Stimulated activated CD4-positive, alpha-beta T cell treated with anti-CD3 and anti-CD28 coated beads, Interleukin-2, amount 100 ng/mL, for 48 hours (primary cell): ENCODE measurements around the gene APOBEC3A.
A peak's percentile ranks its signal among the peaks of the same experiment; 100 is the strongest.
"Not testable (repeated sequence)": the region's sequence is repeated elsewhere in the genome, so short reads cannot be mapped to it uniquely, and the experiment has no call there.

ENCODE experiments used
- DNase-seq, 2 donors: peaks; one replicate each; pipeline ENCODE4 v3.0.0-alpha.2; 2020

The APOBEC3A gene

GRCh38 chr22:38943882-38944281, 13.5 kb upstream of the APOBEC3A start:
- DNase-seq = no peak

GRCh38 chr22:38944653-38945052, 12.8 kb upstream of the APOBEC3A start:
- no peak for DNase-seq

- DNase-seq = not testable (repeated sequence)
Observed at GRCh38 chr22:38945706-38946338, 11.6 kb upstream of the APOBEC3A start.

GRCh38 chr22:38946771-38947170, 10.6 kb upstream of the APOBEC3A start:
- no peak for DNase-seq

GRCh38 chr22:38947321-38948140, 9.9 kb upstream of the APOBEC3A start:
- no peak for DNase-seq

GRCh38 chr22:38948181-38948940, 9.0 kb upstream of the APOBEC3A start:
- no peak for DNase-seq

- no peak for DNase-seq
Observed at GRCh38 chr22:38949889-38950405, 7.5 kb upstream of the APOBEC3A start.

GRCh38 chr22:38950527-38951295, 6.7 kb upstream of the APOBEC3A start:
- no peak for DNase-seq

- DNase-seq = no peak
Observed at GRCh38 chr22:38951734-38952133, 5.7 kb upstream of the APOBEC3A start.

GRCh38 chr22:38952281-38952993, 5.0 kb upstream of the APOBEC3A start:
- DNase-seq = no peak

- DNase-seq = no peak
Observed at GRCh38 chr22:38953091-38953490, 4.3 kb upstream of the APOBEC3A start.

GRCh38 chr22:38953577-38954413, 3.6 kb upstream of the APOBEC3A start:
- DNase-seq = peak; percentile 54 to 67

GRCh38 chr22:38954414-38955043, 2.9 kb upstream of the APOBEC3A start:
- no peak for DNase-seq

GRCh38 chr22:38955250-38955905, 2.0 kb upstream of the APOBEC3A start:
- no peak for DNase-seq

- DNase-seq = no peak
Observed at GRCh38 chr22:38955926-38956325, 1.5 kb upstream of the APOBEC3A start.

GRCh38 chr22:38956551-38956950, 858 bp upstream of the APOBEC3A start:
- DNase-seq = no peak

GRCh38 chr22:38957808-38958650, 620 bp downstream of the APOBEC3A start:
- DNase-seq = no peak

GRCh38 chr22:38958651-38958943, 1.2 kb downstream of the APOBEC3A start:
- not testable (repeated sequence) for DNase-seq

- no peak for DNase-seq
Observed at GRCh38 chr22:38959590-38959989, 2.2 kb downstream of the APOBEC3A start.
